ENCODE measurements around the gene SULT1B1.

Gene SULT1B1

GRCh38 chr4:69760455-69760854, at the start of gene SULT1B1:
SULT1B1 (minus strand) TSS chr4:69760620; CDS start chr4:69755217, 5,403 bp downstream.
- no peak for TF ChIP-seq CTCF (IDR thresholded peaks at IDR 0.05; ENCODE audit: low read depth, low read length)
- peak; percentile 62 to 77 for DNase-seq (ENCODE audit: low read depth in 2 of 2)
- H3K4me3 ChIP-seq (replicated peaks in 1 of 2; ENCODE audit: low read depth in 2 of 2, low read length in 2 of 2): no peak within 1 kb of the TSS

GRCh38 chr4:69800599-69800998, 40.2 kb upstream of the SULT1B1 start:
- no peak for TF ChIP-seq CTCF (IDR thresholded peaks at IDR 0.05; ENCODE audit: low read depth, low read length)
- no peak overlapping the region for H3K4me3 ChIP-seq (replicated peaks in 1 of 2; ENCODE audit: low read depth in 2 of 2, low read length in 2 of 2)
- DNase-seq (ENCODE audit: low read depth in 2 of 2): peak; percentile 64 to 65

- DNase-seq (ENCODE audit: low read depth in 2 of 2): no peak
- H3K4me3 ChIP-seq (replicated peaks in 1 of 2; ENCODE audit: low read depth in 2 of 2, low read length in 2 of 2): no peak overlapping the region
- no peak for TF ChIP-seq CTCF (IDR thresholded peaks at IDR 0.05; ENCODE audit: low read depth, low read length)
Observed at GRCh38 chr4:69799337-69799736, 38.9 kb upstream of the SULT1B1 start.

- no peak overlapping the region for H3K4me3 ChIP-seq (replicated peaks in 1 of 2; ENCODE audit: low read depth in 2 of 2, low read length in 2 of 2)
- no peak for DNase-seq (ENCODE audit: low read depth in 2 of 2)
- no peak for TF ChIP-seq CTCF (IDR thresholded peaks at IDR 0.05; ENCODE audit: low read depth, low read length)
Observed at GRCh38 chr4:69793732-69794131, 33.3 kb upstream of the SULT1B1 start.

GRCh38 chr4:69787879-69788278, 27.5 kb upstream of the SULT1B1 start:
- peak in 1 of 2 donors; percentile 52 for DNase-seq (ENCODE audit: low read depth in 2 of 2)
- TF ChIP-seq CTCF (IDR thresholded peaks at IDR 0.05; ENCODE audit: low read depth, low read length): no peak

GRCh38 chr4:69786547-69786946, 26.1 kb upstream of the SULT1B1 start:
- TF ChIP-seq CTCF (IDR thresholded peaks at IDR 0.05; ENCODE audit: low read depth, low read length): no peak
- no peak overlapping the region for H3K4me3 ChIP-seq (replicated peaks in 1 of 2; ENCODE audit: low read depth in 2 of 2, low read length in 2 of 2)
- DNase-seq (ENCODE audit: low read depth in 2 of 2): no peak

More at GRCh38 chr4:69787879-69788278, 27.5 kb upstream of the SULT1B1 start:
- H3K4me3 ChIP-seq (replicated peaks in 1 of 2; ENCODE audit: low read depth in 2 of 2, low read length in 2 of 2): no peak overlapping the region

GRCh38 chr4:69785211-69785831, 24.9 kb upstream of the SULT1B1 start:
- TF ChIP-seq CTCF (IDR thresholded peaks at IDR 0.05; ENCODE audit: low read depth, low read length): no peak
- no peak overlapping the region for H3K4me3 ChIP-seq (replicated peaks in 1 of 2; ENCODE audit: low read depth in 2 of 2, low read length in 2 of 2)
- DNase-seq (ENCODE audit: low read depth in 2 of 2): no peak
